ENCODE data around the gene ITPR2. TPM values are rescaled to one million over a fixed set of nuclear protein-coding genes. Genes with fewer than 3 reads are reported as not detected.
"Not testable (repeated sequence)": the region's sequence is repeated elsewhere in the genome, so short reads cannot be mapped to it uniquely, and the experiment has no call there.

Gene ITPR2
- total RNA-seq, 2 experiments from 2014 or later, result 33.5 to 34.6 TPM

DNA sequence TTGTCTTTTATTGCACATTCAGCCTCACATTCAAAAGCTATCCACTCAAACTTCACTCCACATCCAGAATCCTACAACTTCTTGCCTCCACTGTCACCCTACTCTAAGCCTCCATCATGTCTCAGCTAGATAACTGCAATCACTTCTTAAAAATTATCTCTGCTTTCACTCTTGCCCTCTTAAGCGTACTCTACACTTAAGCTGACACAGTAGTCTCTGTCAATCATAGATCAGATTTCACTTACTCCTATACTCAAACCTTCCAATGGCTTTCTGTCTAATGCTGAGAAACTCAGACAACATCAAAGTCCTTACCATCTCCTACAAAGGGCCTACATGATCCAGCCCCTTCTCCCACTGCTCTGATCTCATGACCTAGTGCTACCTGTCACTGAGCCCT lies 304.1 kb downstream of the ITPR2 start:
- no peak for DNase-seq
- CTCF ChIA-PET, result no interaction called here
- H3K27ac Mint-ChIP-seq, result no peak overlapping the region
- POLR2A ChIA-PET, result no interaction called here
- peaks cover 23% of the 10 kb centered on the region for H3K4me1 Mint-ChIP-seq (ENCODE audit: low read depth)
- H3K27me3 Mint-ChIP-seq (ENCODE audit: low read depth), result no peaks in the 10 kb centered on the region
- no peak for ATAC-seq
- H3K9me3 Mint-ChIP-seq (ENCODE audit: insufficient read depth), result no peaks in the 10 kb centered on the region
- H3K4me3 Mint-ChIP-seq, result no peak overlapping the region
- peaks cover 23% of the 10 kb centered on the region for H3K36me3 Mint-ChIP-seq (ENCODE audit: low read depth)

GRCh38 chr12:26527682-26528081 lies 305.3 kb downstream of the ITPR2 start:
- Mint-ChIP-seq H3K27ac (no peak overlapping the region), H3K27me3 (ENCODE audit: low read depth) (no peaks in the 10 kb centered on the region), H3K36me3 (ENCODE audit: low read depth) (peaks cover 22% of the 10 kb centered on the region), H3K4me3 (no peak overlapping the region), H3K4me1 (ENCODE audit: low read depth) (peaks cover 23% of the 10 kb centered on the region), H3K9me3 (ENCODE audit: insufficient read depth) (no peaks in the 10 kb centered on the region)
- DNase-seq (no peak), ATAC-seq (no peak)
- ChIA-PET POLR2A (no interaction called here), CTCF (no interaction called here)

- no peak overlapping the region for H3K27ac Mint-ChIP-seq
- peaks cover 24% of the 10 kb centered on the region for H3K36me3 Mint-ChIP-seq (ENCODE audit: low read depth)
- CTCF ChIA-PET, result interaction anchor here (0.9 to 1.0 kb wide), 5 partner anchors 8 to 430 kb away, joined by 3 to 6 read pairs (median 3); no protein-coding TSS in a partner anchor
- H3K4me3 Mint-ChIP-seq, result no peak overlapping the region
- peaks cover 22% of the 10 kb centered on the region for H3K4me1 Mint-ChIP-seq (ENCODE audit: low read depth)
- H3K9me3 Mint-ChIP-seq (ENCODE audit: insufficient read depth), result no peaks in the 10 kb centered on the region
- ATAC-seq (no peak), DNase-seq (no peak)
- no peaks in the 10 kb centered on the region for H3K27me3 Mint-ChIP-seq (ENCODE audit: low read depth)
- POLR2A ChIA-PET, result no interaction called here
These were observed 308.0 kb downstream of the ITPR2 start for GRCh38 chr12:26524862-26525465.

DNA sequence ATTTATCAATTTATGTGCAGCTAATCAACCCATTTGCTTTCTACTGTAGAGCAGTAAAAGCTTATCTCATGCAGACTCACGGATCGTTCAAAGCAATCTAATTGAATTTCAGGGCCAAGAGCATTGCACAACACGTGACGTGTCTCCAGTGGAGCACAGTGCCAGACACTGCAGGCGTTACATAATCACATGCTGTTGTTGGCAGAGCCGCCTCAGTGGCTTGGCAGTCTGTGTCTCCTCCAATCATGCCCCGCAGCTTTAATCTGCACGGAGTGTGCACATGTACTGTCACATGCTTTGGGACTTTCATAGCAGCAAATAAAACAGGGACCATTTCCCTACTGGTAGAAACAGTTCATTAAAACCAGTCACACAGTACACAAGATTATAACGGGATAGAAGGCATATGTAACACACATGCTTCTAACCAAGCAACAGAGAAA lies 309.3 kb downstream of the ITPR2 start:
- Mint-ChIP-seq H3K9me3 (ENCODE audit: insufficient read depth) (no peaks in the 10 kb centered on the region), H3K27ac (no peak overlapping the region), H3K36me3 (ENCODE audit: low read depth) (peaks cover 21% of the 10 kb centered on the region), H3K27me3 (ENCODE audit: low read depth) (no peaks in the 10 kb centered on the region), H3K4me3 (no peak overlapping the region), H3K4me1 (ENCODE audit: low read depth) (peaks cover 15% of the 10 kb centered on the region)
- POLR2A ChIA-PET, result no interaction called here
- CTCF ChIA-PET, result interaction anchor here (0.9 kb wide), 1 partner anchor 404 kb away, joined by 3 read pairs; no protein-coding TSS in a partner anchor
- ATAC-seq (no peak), DNase-seq (no peak)

GRCh38 chr12:26520869-26521268 lies 312.1 kb downstream of the ITPR2 start:
- H3K27ac Mint-ChIP-seq, result no peak overlapping the region
- peaks cover 15% of the 10 kb centered on the region for H3K36me3 Mint-ChIP-seq (ENCODE audit: low read depth)
- H3K27me3 Mint-ChIP-seq (ENCODE audit: low read depth), result no peaks in the 10 kb centered on the region
- H3K4me1 Mint-ChIP-seq (ENCODE audit: low read depth), result peaks cover 15% of the 10 kb centered on the region
- ChIA-PET POLR2A (no interaction called here), CTCF (interaction anchor here (1.0 to 1.3 kb wide), 2 partner anchors 14 to 131 kb away, joined by 3 read pairs; no protein-coding TSS in a partner anchor)
- ATAC-seq, result no peak
- DNase-seq, result no peak
- H3K4me3 Mint-ChIP-seq, result no peak overlapping the region
- no peaks in the 10 kb centered on the region for H3K9me3 Mint-ChIP-seq (ENCODE audit: insufficient read depth)

DNA sequence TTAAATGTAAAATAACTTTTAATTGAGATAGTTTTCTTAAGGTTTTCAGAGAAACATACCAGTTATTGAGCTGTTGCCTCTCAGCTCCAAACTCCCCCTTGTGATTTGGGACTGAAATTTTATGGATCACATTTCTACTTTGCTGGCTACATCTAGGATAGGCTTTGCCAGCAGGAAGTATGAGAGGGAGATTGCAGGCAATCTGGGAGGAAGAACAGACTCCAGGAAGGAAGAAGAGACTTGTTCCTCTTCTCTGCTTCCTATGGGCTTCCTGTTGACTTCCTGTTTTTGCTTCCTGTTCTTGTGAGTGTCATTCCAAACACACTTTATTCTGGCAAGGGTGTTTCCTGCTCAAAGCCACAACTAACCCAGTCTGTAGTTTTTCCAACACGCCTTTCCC lies 312.9 kb downstream of the ITPR2 start:
- POLR2A ChIA-PET, result no interaction called here
- ATAC-seq (no peak), DNase-seq (no peak)
- no peaks in the 10 kb centered on the region for H3K27me3 Mint-ChIP-seq (ENCODE audit: low read depth)
- H3K4me3 Mint-ChIP-seq, result no peak overlapping the region
- H3K4me1 Mint-ChIP-seq (ENCODE audit: low read depth), result peaks cover 15% of the 10 kb centered on the region
- CTCF ChIA-PET, result no interaction called here
- H3K36me3 Mint-ChIP-seq (ENCODE audit: low read depth), result peaks cover 7% of the 10 kb centered on the region
- H3K27ac Mint-ChIP-seq, result no peak overlapping the region
- no peaks in the 10 kb centered on the region for H3K9me3 Mint-ChIP-seq (ENCODE audit: insufficient read depth)

DNA sequence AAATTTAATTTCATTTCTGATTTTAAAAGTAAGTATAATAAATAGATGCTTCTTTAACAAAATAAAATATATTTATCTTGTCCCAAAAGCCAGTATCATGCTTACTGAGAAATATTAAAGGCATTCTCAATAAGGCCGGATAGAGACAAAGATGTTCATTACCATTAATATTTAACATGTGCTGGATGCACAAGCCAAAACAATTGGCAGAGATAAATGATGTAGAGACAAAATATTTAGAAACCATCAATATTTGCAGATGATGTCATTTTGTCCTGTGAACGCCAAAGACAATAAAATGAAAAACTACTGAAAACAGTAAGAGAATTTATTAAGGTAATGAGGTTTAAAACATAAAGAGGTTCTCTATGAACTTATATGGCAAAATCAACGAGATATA lies 313.5 kb downstream of the ITPR2 start:
- Mint-ChIP-seq H3K4me3 (no peak overlapping the region), H3K27ac (no peak overlapping the region), H3K4me1 (ENCODE audit: low read depth) (peaks cover 15% of the 10 kb centered on the region), H3K27me3 (ENCODE audit: low read depth) (no peaks in the 10 kb centered on the region), H3K9me3 (ENCODE audit: insufficient read depth) (no peaks in the 10 kb centered on the region), H3K36me3 (ENCODE audit: low read depth) (peaks cover 7% of the 10 kb centered on the region)
- ATAC-seq (no peak), DNase-seq (no peak)
- ChIA-PET CTCF (no interaction called here), POLR2A (no interaction called here)

GRCh38 chr12:26517320-26517719 lies 315.7 kb downstream of the ITPR2 start:
- ATAC-seq; H3K27ac Mint-ChIP-seq; H3K9me3 Mint-ChIP-seq (ENCODE audit: insufficient read depth); CTCF ChIA-PET; H3K4me3 Mint-ChIP-seq; DNase-seq; H3K27me3 Mint-ChIP-seq (ENCODE audit: low read depth); H3K36me3 Mint-ChIP-seq (ENCODE audit: low read depth); POLR2A ChIA-PET: not testable (repeated sequence)
- H3K4me1 Mint-ChIP-seq (ENCODE audit: low read depth), result peaks cover 15% of the 10 kb centered on the region

- peaks cover 3% of the 10 kb centered on the region for H3K36me3 Mint-ChIP-seq (ENCODE audit: low read depth)
- no peak overlapping the region for H3K4me3 Mint-ChIP-seq
- H3K27ac Mint-ChIP-seq, result no peak overlapping the region
- DNase-seq (no peak), ATAC-seq (no peak)
- H3K9me3 Mint-ChIP-seq (ENCODE audit: insufficient read depth), result no peaks in the 10 kb centered on the region
- H3K4me1 Mint-ChIP-seq (ENCODE audit: low read depth), result no peaks in the 10 kb centered on the region
- CTCF ChIA-PET, result no interaction called here
- H3K27me3 Mint-ChIP-seq (ENCODE audit: low read depth), result no peaks in the 10 kb centered on the region
- POLR2A ChIA-PET, result no interaction called here
These were observed 318.6 kb downstream of the ITPR2 start for GRCh38 chr12:26514364-26514763.

- Mint-ChIP-seq H3K9me3 (ENCODE audit: insufficient read depth) (no peaks in the 10 kb centered on the region), H3K4me1 (ENCODE audit: low read depth) (no peaks in the 10 kb centered on the region), H3K27ac (no peak overlapping the region), H3K27me3 (ENCODE audit: low read depth) (no peaks in the 10 kb centered on the region), H3K4me3 (no peak overlapping the region), H3K36me3 (ENCODE audit: low read depth) (peaks cover 3% of the 10 kb centered on the region)
- ATAC-seq (no peak), DNase-seq (no peak)
- ChIA-PET CTCF (no interaction called here), POLR2A (no interaction called here)
These were observed 319.5 kb downstream of the ITPR2 start for GRCh38 chr12:26513363-26514043.

DNA sequence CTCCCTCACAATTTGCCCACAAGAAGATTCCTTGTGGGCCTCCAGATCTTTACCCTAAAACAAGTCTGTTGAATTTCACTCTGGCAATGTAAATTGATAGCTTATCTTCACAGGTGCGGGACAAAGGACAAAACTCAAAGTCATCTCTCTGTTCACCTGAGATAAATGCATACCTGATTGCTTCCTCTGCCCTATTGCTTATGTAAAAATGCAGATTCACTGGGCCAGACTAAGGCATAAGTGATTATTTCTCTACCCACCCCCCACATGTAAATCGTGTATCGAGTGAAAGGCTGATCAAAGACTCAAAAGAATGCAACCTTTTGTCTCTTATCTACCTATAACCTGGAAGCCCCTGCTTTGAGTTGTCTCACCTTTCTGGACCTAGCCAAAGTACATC lies 320.8 kb downstream of the ITPR2 start:
- H3K4me1 Mint-ChIP-seq (ENCODE audit: low read depth), result no peaks in the 10 kb centered on the region
- H3K27me3 Mint-ChIP-seq (ENCODE audit: low read depth), result no peaks in the 10 kb centered on the region
- ChIA-PET POLR2A (no interaction called here), CTCF (no interaction called here)
- no peaks in the 10 kb centered on the region for H3K36me3 Mint-ChIP-seq (ENCODE audit: low read depth)
- H3K27ac Mint-ChIP-seq, result no peak overlapping the region
- no peak overlapping the region for H3K4me3 Mint-ChIP-seq
- DNase-seq (no peak), ATAC-seq (no peak)
- no peaks in the 10 kb centered on the region for H3K9me3 Mint-ChIP-seq (ENCODE audit: insufficient read depth)

DNA sequence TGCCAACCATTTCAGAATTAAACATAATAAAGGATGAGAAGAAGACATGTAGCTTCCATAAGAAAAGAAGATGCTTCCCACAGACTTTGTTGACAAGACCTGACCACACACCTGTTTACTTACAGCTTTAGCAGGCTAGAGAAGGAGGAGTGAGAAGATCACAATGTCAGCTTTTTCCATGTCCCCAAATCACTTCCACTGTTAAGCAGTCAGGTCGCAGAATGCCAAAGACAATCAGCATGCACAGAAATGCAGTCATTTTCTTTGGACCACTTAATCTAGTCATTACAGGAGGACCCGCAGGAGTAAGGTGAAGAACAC lies 322.7 kb downstream of the ITPR2 start:
- no peak for ATAC-seq
- DNase-seq, result no peak
- no peaks in the 10 kb centered on the region for H3K36me3 Mint-ChIP-seq (ENCODE audit: low read depth)
- no peaks in the 10 kb centered on the region for H3K27me3 Mint-ChIP-seq (ENCODE audit: low read depth)
- no peak overlapping the region for H3K4me3 Mint-ChIP-seq
- H3K27ac Mint-ChIP-seq, result no peak overlapping the region
- no peaks in the 10 kb centered on the region for H3K4me1 Mint-ChIP-seq (ENCODE audit: low read depth)
- H3K9me3 Mint-ChIP-seq (ENCODE audit: insufficient read depth), result no peaks in the 10 kb centered on the region
- POLR2A ChIA-PET, result interaction anchor here (0.7 kb wide), 1 partner anchor 357 kb away, joined by 3 read pairs; no protein-coding TSS in a partner anchor
- CTCF ChIA-PET, result no interaction called here

DNA sequence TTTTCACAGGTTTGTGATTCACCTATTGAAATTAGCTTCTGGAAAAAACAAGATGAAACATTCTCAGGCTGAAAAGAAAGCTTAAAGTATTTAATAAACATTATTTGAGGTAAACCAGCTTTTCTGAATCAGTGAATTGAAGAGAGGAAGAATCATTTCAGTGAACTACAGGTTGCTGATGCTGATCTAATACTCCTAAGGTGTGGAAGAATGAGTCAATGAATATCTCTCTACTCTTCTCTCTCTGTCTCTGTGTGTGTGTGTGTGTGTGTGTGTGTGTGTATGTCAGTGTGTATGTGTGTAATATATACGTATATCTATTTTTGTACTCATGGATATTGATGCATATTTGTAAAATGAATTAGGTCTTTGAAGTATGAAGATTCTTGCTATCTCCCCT lies 325.4 kb downstream of the ITPR2 start:
- CTCF ChIA-PET, result no interaction called here

More for the DNA sequence above, 325.4 kb downstream of the ITPR2 start:
- no peaks in the 10 kb centered on the region for H3K27me3 Mint-ChIP-seq (ENCODE audit: low read depth)
- POLR2A ChIA-PET, result no interaction called here
- H3K4me1 Mint-ChIP-seq (ENCODE audit: low read depth), result no peaks in the 10 kb centered on the region
- DNase-seq, result no peak
- H3K9me3 Mint-ChIP-seq (ENCODE audit: insufficient read depth), result no peaks in the 10 kb centered on the region
- no peak overlapping the region for H3K4me3 Mint-ChIP-seq
- ATAC-seq, result no peak
- no peaks in the 10 kb centered on the region for H3K36me3 Mint-ChIP-seq (ENCODE audit: low read depth)
- H3K27ac Mint-ChIP-seq, result no peak overlapping the region
